ENCODE measurements around the gene FCN1. TPM values are rescaled to one million over a fixed set of nuclear protein-coding genes. Genes with fewer than 3 reads are reported as not detected.

FCN1 gene
- total and polyA plus RNA-seq, 2 of the 8 experiments (the other 6 are each of a cell fraction or from before 2014, with no cell fraction given), result not detected

DNA sequence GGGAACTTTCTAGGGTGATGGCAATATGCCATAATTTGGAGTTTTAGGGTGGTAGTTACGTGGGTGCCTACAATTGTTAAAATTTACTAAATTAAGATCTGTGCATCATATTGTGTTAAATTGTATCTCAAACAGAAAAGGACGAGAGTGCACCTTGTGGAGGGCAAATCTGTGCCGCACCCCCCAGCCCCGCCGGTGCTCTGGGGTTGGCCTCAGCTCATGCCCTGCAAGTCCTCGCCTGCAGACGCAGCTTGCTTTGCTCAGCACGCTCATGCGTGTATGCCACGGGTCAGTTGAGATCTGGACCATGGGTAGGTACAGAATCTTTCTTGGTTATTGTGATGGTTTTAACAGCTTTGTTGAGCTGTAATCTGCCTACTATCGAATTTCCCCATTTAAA lies 33.7 kb upstream of the FCN1 start (continued):
- TF ChIP-seq, protein P1, sequence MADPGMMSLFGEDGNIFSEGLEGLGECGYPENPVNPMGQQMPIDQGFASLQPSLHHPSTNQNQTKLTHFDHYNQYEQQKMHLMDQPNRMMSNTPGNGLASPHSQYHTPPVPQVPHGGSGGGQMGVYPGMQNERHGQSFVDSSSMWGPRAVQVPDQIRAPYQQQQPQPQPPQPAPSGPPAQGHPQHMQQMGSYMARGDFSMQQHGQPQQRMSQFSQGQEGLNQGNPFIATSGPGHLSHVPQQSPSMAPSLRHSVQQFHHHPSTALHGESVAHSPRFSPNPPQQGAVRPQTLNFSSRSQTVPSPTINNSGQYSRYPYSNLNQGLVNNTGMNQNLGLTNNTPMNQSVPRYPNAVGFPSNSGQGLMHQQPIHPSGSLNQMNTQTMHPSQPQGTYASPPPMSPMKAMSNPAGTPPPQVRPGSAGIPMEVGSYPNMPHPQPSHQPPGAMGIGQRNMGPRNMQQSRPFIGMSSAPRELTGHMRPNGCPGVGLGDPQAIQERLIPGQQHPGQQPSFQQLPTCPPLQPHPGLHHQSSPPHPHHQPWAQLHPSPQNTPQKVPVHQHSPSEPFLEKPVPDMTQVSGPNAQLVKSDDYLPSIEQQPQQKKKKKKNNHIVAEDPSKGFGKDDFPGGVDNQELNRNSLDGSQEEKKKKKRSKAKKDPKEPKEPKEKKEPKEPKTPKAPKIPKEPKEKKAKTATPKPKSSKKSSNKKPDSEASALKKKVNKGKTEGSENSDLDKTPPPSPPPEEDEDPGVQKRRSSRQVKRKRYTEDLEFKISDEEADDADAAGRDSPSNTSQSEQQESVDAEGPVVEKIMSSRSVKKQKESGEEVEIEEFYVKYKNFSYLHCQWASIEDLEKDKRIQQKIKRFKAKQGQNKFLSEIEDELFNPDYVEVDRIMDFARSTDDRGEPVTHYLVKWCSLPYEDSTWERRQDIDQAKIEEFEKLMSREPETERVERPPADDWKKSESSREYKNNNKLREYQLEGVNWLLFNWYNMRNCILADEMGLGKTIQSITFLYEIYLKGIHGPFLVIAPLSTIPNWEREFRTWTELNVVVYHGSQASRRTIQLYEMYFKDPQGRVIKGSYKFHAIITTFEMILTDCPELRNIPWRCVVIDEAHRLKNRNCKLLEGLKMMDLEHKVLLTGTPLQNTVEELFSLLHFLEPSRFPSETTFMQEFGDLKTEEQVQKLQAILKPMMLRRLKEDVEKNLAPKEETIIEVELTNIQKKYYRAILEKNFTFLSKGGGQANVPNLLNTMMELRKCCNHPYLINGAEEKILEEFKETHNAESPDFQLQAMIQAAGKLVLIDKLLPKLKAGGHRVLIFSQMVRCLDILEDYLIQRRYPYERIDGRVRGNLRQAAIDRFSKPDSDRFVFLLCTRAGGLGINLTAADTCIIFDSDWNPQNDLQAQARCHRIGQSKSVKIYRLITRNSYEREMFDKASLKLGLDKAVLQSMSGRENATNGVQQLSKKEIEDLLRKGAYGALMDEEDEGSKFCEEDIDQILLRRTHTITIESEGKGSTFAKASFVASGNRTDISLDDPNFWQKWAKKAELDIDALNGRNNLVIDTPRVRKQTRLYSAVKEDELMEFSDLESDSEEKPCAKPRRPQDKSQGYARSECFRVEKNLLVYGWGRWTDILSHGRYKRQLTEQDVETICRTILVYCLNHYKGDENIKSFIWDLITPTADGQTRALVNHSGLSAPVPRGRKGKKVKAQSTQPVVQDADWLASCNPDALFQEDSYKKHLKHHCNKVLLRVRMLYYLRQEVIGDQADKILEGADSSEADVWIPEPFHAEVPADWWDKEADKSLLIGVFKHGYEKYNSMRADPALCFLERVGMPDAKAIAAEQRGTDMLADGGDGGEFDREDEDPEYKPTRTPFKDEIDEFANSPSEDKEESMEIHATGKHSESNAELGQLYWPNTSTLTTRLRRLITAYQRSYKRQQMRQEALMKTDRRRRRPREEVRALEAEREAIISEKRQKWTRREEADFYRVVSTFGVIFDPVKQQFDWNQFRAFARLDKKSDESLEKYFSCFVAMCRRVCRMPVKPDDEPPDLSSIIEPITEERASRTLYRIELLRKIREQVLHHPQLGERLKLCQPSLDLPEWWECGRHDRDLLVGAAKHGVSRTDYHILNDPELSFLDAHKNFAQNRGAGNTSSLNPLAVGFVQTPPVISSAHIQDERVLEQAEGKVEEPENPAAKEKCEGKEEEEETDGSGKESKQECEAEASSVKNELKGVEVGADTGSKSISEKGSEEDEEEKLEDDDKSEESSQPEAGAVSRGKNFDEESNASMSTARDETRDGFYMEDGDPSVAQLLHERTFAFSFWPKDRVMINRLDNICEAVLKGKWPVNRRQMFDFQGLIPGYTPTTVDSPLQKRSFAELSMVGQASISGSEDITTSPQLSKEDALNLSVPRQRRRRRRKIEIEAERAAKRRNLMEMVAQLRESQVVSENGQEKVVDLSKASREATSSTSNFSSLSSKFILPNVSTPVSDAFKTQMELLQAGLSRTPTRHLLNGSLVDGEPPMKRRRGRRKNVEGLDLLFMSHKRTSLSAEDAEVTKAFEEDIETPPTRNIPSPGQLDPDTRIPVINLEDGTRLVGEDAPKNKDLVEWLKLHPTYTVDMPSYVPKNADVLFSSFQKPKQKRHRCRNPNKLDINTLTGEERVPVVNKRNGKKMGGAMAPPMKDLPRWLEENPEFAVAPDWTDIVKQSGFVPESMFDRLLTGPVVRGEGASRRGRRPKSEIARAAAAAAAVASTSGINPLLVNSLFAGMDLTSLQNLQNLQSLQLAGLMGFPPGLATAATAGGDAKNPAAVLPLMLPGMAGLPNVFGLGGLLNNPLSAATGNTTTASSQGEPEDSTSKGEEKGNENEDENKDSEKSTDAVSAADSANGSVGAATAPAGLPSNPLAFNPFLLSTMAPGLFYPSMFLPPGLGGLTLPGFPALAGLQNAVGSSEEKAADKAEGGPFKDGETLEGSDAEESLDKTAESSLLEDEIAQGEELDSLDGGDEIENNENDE (IDR thresholded peaks at IDR 0.05; ENCODE audit: insufficient replicate concordance, low read length), result no peak
- TF ChIP-seq RNF2 (IDR thresholded peaks at IDR 0.05; ENCODE audit: borderline replicate concordance, low read depth, low read length, missing control alignments, poor library complexity, severe bottlenecking), result no peak
- no peak for TF ChIP-seq BCL11A (IDR thresholded peaks at IDR 0.05; ENCODE audit: low read depth in 2 of 2, low read length in 2 of 2)
- TF ChIP-seq HDAC2 (IDR thresholded peaks at IDR 0.05; ENCODE audit: borderline replicate concordance in 1 of 2, low read depth in 2 of 2, low read length in 2 of 2), result no peak
- TF ChIP-seq RBBP5 (IDR thresholded peaks at IDR 0.05; ENCODE audit: borderline replicate concordance, low read depth, low read length), result no peak
- TF ChIP-seq EP300 (IDR thresholded peaks at IDR 0.05; ENCODE audit: borderline replicate concordance in 1 of 2, low read depth in 2 of 2, low read length in 2 of 2), result no peak
- no peak for TF ChIP-seq JUND (IDR thresholded peaks at IDR 0.05; ENCODE audit: low read length)
- no peak for TF ChIP-seq RFX5 (IDR thresholded peaks at IDR 0.05; ENCODE audit: borderline replicate concordance, low read depth, low read length)

All from H1 (cell line).